NCI-H1092 treated with DMSO at 0.1 percent for 48 hours (cell line): ENCODE data around the gene ZNF583.
A peak's percentile ranks its signal among the peaks of the same experiment; 100 is the strongest.

Experiments used
- DNase-seq: peaks from one replicate; lab custom pipeline; 2025; lab: John Stamatoyannopoulos, UW

The ZNF583 gene

GRCh38 chr19:56403764-56404704 is at the start of gene ZNF583:
Gene ZNF583 (plus strand): TSS chr19:56404332. CDS start chr19:56407115, 2,783 bp downstream.
- DNase-seq, result peak; percentile 75

GRCh38 chr19:56355517-56355916 is 48.6 kb upstream of the ZNF583 start:
- DNase-seq, result no peak

- no peak for DNase-seq
These were observed 47.2 kb upstream of the ZNF583 start for GRCh38 chr19:56356944-56357343.

GRCh38 chr19:56360841-56361240 is 43.3 kb upstream of the ZNF583 start:
- DNase-seq, result no peak

- peak; percentile 84 for DNase-seq
These were observed 36.1 kb upstream of the ZNF583 start for GRCh38 chr19:56367829-56368711.

GRCh38 chr19:56369886-56370676 is 34.1 kb upstream of the ZNF583 start:
- DNase-seq, result no peak

- no peak for DNase-seq
These were observed 31.9 kb upstream of the ZNF583 start for GRCh38 chr19:56372281-56372680.

GRCh38 chr19:56377105-56377924 is 26.8 kb upstream of the ZNF583 start:
- DNase-seq, result no peak

- no peak for DNase-seq
These were observed 20.1 kb upstream of the ZNF583 start for GRCh38 chr19:56383826-56384605.

GRCh38 chr19:56393119-56394012 is 10.8 kb upstream of the ZNF583 start, which contains the start of gene ZNF582:
Gene ZNF582 (minus strand): TSS chr19:56393534. CDS start chr19:56391752, 1,782 bp downstream.
- DNase-seq, result peak; percentile 87

GRCh38 chr19:56398809-56399208 is 5.3 kb upstream of the ZNF583 start:
- DNase-seq, result no peak

GRCh38 chr19:56400485-56400884 is 3.6 kb upstream of the ZNF583 start:
- DNase-seq, result no peak

- no peak for DNase-seq
These were observed 871 bp upstream of the ZNF583 start for GRCh38 chr19:56403261-56403660.

GRCh38 chr19:56404705-56405056 is 549 bp downstream of the ZNF583 start:
- no peak for DNase-seq

- no peak for DNase-seq
These were observed 930 bp downstream of the ZNF583 start for GRCh38 chr19:56405062-56405461.

- no peak for DNase-seq
These were observed 19.3 kb downstream of the ZNF583 start for GRCh38 chr19:56423276-56423984.

GRCh38 chr19:56423985-56424353 is 19.8 kb downstream of the ZNF583 start:
- DNase-seq, result no peak

GRCh38 chr19:56441206-56441792 is 37.2 kb downstream of the ZNF583 start:
- no peak for DNase-seq
